PC-3 (cell line): ENCODE results near the gene TEX51.

ENCODE experiments used
- CTCF ChIP-seq: fragments of 300-600 bp; sonication (generic); conservative IDR thresholded peaks from 2 replicates; pipeline ENCODE4 v1.5.1; 2017; ENCODE audit warnings: antibody characterized with exemption, low read depth, mild to moderate bottlenecking, low read length
- EZH2 ChIP-seq: fragments of 300-600 bp; sonication (generic); IDR thresholded peaks from one replicate; pipeline ENCODE4 v1.6.1; 2017; ENCODE audit warnings: antibody characterized with exemption, mild to moderate bottlenecking, low read length; ENCODE audit not compliant: unreplicated experiment
- EZH2phosphoT487 ChIP-seq: fragments of 300-600 bp; sonication (generic); IDR thresholded peaks from 2 replicates; pipeline ENCODE4 v1.6.1; 2018; ENCODE audit warnings: mild to moderate bottlenecking, antibody characterized with exemption, low read length, borderline replicate concordance

DNA sequence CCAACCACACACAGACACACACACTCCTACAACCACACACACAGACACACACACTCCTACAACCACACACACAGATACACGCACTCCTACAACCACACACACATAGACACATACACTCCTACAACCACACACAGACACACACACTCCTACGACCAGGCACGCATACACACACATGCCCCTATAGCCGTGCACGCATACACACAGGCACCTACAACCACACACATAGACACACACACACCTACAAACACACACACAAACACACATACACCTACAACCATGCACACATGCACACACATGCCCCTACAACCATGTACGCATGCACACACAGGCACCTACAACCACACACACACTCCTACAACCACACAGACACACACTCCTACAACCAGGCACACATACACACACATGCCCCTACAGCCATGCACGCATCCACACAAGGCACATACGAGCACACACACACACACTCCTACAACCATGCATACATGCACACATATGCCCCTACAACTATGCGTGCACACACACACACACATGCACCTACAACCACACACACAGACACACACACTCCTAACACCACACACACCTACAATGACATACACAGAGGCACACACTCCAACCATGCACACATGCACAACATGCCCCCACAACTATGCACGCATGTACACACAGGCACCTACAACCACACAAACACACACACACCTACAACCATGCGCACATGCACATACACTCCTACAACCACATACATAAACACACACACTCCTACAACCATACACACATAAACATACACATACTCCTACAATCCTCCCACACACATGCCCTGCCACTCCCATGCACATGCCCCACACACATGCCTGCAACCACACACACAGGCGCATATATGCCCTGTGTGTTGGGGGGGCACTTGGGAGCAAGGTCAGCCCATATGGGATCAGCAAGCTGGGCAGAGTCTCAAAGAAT, 19.1 kb upstream of the TEX51 start:
- TF ChIP-seq CTCF, result no peak
- no peak for TF ChIP-seq EZH2
- no peak for TF ChIP-seq EZH2phosphoT487
